Stomach (tissue), 9 donors: ENCODE results near the gene ITGA1. TPM values are rescaled to one million over a fixed set of nuclear protein-coding genes. Genes with fewer than 3 reads are reported as not detected.
A peak's percentile ranks its signal among the peaks of the same experiment; 100 is the strongest.

ENCODE experiments used
- DNase-seq, 2 donors: peaks; one replicate each; pipeline versions ENCODE4 v3.0.0 to v3.0.0-alpha.2; 2013 to 2019
- H3K27ac ChIP-seq, 5 donors: fragments of 200-600 bp in 4 of 5; sonication (generic) in 4 of 5; one replicate each; pipeline ENCODE4 v1.5.1; 2013 to 2019; ENCODE audit warnings: mild to moderate bottlenecking in 1 of 5, moderate library complexity in 1 of 5
- H3K27me3 ChIP-seq, 3 donors: fragments of 200-600 bp; sonication (generic); one replicate each; pipeline ENCODE4 v1.5.1; 2017 to 2019; ENCODE audit warnings: mixed run types in 1 of 3
- H3K36me3 ChIP-seq, 4 donors: fragments of 200-600 bp; sonication (generic); 1 replicate in 3 of 4; 2 replicates in 1 of 4; pipeline ENCODE4 v1.5.1; 2016 to 2019
- H3K4me1 ChIP-seq, 4 donors: fragments of 200-600 bp; sonication (generic); one replicate each; pipeline ENCODE4 v1.5.1; 2016 to 2019
- H3K4me3 ChIP-seq, 4 donors: fragments of 200-600 bp; sonication (generic) in 3 of 4; one replicate each; pipeline ENCODE4 v1.5.1; 2016 to 2019; ENCODE audit warnings: mild to moderate bottlenecking in 1 of 4
- H3K9me3 ChIP-seq, 4 donors: fragments of 200-600 bp; sonication (generic); one replicate each; pipeline ENCODE4 v1.5.1; 2016 to 2019
- CTCF ChIP-seq, 7 experiments: fragments of 450-650 bp in 4 of 7; fragments of 200-600 bp in 3 of 7; sonication (generic) in 3 of 7; IDR thresholded peaks; one replicate each; pipeline ENCODE4 v1.5.1; 2016 to 2019; ENCODE audit warnings: antibody characterized with exemption in 7 of 7, control low read depth in 2 of 7, mild to moderate bottlenecking in 1 of 7
- EP300 ChIP-seq: sonication (generic); formaldehyde crosslinking; IDR thresholded peaks from one replicate; pipeline ENCODE4 v1.6.1; 2017; ENCODE audit warnings: antibody characterized with exemption
- POLR2A ChIP-seq, 4 donors: fragments of 450-650 bp; IDR thresholded peaks; one replicate each; pipeline ENCODE4 v1.6.1; 2016; ENCODE audit warnings: antibody characterized with exemption in 4 of 4, control low read depth in 2 of 4, mild to moderate bottlenecking in 1 of 4, moderate library complexity in 1 of 4
- POLR2AphosphoS5 ChIP-seq, 3 donors: sonication (generic); formaldehyde crosslinking; IDR thresholded peaks; one replicate each; pipeline ENCODE4 v1.6.1; 2016; ENCODE audit warnings: antibody characterized with exemption in 3 of 3
- WGBS, 5 donors: extraction: QIAGEN DNeasy Blood & Tissue Kit in 3 of 5; methylation state at CpG; one replicate each; pipeline versions ENCODE4 v1.1.5 to v1.1.7; 2013 to 2018; 5-methylcytosine and 5-hydroxymethylcytosine counted together
- intact Hi-C: fragments of 100-400 bp; cut with DNase I; formaldehyde crosslinking; loops from one replicate; pipeline ENCODE4 v1.15.1; 2023; ENCODE audit warnings: low total_unique reads
- polyA plus RNA-seq, 3 donors: library from polyadenylated mRNA; stranded (reverse); fragments of 200-250 nt; gene quantifications; one replicate each; pipeline ENCODE4 v1.2.3, GENCODE V29; 2013
- total RNA-seq, 5 donors: library from RNA; depleted of rRNA; stranded (reverse); fragments of >200 nt; gene quantifications; one replicate each; pipeline versions ENCODE4 v1.1.0 to v1.2.3, GENCODE V29; 2014 to 2016
- donor health status: healthy with polysubstance abuse.
- donor health status: Bipolar disorder and iron deficiency.
- donor health status: healthy.

ITGA1 gene
- total and polyA plus RNA-seq, 8 donors, result 2.7 to 507 (median 77.0) TPM

- no peak for DNase-seq
- H3K4me3 ChIP-seq, result no peak overlapping the region
- WGBS, 5 donors, result 58 to 75% (median 64%) methylated on average over 2 of the region's 2 CpGs
Measured at GRCh38 chr5:52886206-52886605, 98.5 kb downstream of the ITGA1 start.

GRCh38 chr5:52887066-52887465 is 99.3 kb downstream of the ITGA1 start:
- intact Hi-C loops, result no loop called here

More at GRCh38 chr5:52886206-52886605, 98.5 kb downstream of the ITGA1 start:
- TF ChIP-seq POLR2A (IDR thresholded peaks at IDR 0.05), result no peak
- no peak for TF ChIP-seq CTCF (IDR thresholded peaks at IDR 0.05)
- no peak for TF ChIP-seq POLR2AphosphoS5 (IDR thresholded peaks at IDR 0.05)
- TF ChIP-seq EP300, result no peak
- Histone ChIP-seq H3K27me3 (no peaks in the 10 kb centered on the region), H3K4me1 (peaks cover 0 to 5% (median 0%) of the 10 kb centered on the region in 4 donors), H3K36me3 (peaks cover 7 to 35% (median 30%) of the 10 kb centered on the region in 4 donors), H3K27ac (no peak overlapping the region), H3K9me3 (no peaks in the 10 kb centered on the region)
- intact Hi-C loops, result no loop called here

GRCh38 chr5:52888363-52888762 is 100.6 kb downstream of the ITGA1 start:
- H3K36me3 ChIP-seq, result peaks cover 7 to 27% (median 25%) of the 10 kb centered on the region in 4 donors
- no peak for TF ChIP-seq CTCF (IDR thresholded peaks at IDR 0.05)
- TF ChIP-seq POLR2AphosphoS5 (IDR thresholded peaks at IDR 0.05), result no peak
- TF ChIP-seq EP300, result no peak
- TF ChIP-seq POLR2A (IDR thresholded peaks at IDR 0.05), result no peak
- 72 to 79% (median 73%) methylated on average over 5 of the region's 5 CpGs for WGBS, 5 donors
- no peaks in the 10 kb centered on the region for H3K27me3 ChIP-seq
- no peak overlapping the region for H3K4me3 ChIP-seq
- H3K9me3 ChIP-seq, result no peaks in the 10 kb centered on the region
- no peak overlapping the region for H3K27ac ChIP-seq
- DNase-seq, result no peak
- intact Hi-C loops, result no loop called here
- peaks cover 6 to 21% (median 12%) of the 10 kb centered on the region in 4 donors for H3K4me1 ChIP-seq

More at GRCh38 chr5:52887066-52887465, 99.3 kb downstream of the ITGA1 start:
- no peak overlapping the region for H3K4me3 ChIP-seq
- H3K9me3 ChIP-seq, result no peaks in the 10 kb centered on the region
- no peak overlapping the region for H3K27ac ChIP-seq
- no peaks in the 10 kb centered on the region for H3K27me3 ChIP-seq
- 77 to 91% (median 86%) methylated on average over 2 of the region's 2 CpGs for WGBS, 5 donors
- no peak for DNase-seq
- H3K4me1 ChIP-seq, result peaks cover 0 to 8% (median under 1%) of the 10 kb centered on the region in 4 donors
- no peak for TF ChIP-seq POLR2A (IDR thresholded peaks at IDR 0.05)
- H3K36me3 ChIP-seq, result peaks cover 7 to 31% (median 30%) of the 10 kb centered on the region in 4 donors

DNA sequence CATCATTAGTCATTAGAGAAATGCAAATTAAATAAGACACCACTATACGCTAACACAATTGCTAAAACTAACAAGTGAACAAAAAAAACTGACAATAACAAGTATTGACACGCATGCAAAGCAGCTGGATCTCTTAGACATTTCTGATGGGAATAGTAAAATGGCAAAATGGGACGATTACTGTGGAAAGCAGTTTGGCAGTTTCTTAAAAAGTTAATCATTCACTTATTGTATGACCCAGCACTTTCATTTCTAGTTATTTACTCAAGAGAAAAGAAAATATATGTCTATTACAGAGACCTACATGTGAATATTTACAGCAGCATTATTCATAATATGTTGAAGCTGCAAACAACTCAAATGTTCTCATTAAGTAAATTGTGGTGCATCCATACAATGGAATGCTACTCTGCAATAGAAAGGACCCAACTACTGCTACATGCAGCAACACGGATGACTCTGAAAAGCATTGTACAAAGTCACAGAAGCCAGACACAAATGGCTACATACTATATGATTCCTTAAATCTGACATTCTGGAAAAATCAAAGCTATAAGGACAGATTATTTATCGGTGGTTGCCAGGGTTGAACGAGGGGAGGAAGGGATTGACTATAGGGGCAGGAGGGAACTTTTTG is 104.6 kb downstream of the ITGA1 start:
- intact Hi-C loops, result no loop called here
- DNase-seq, result no peak
- no peak overlapping the region for H3K4me3 ChIP-seq
- H3K27me3 ChIP-seq, result no peaks in the 10 kb centered on the region
- no peak for TF ChIP-seq POLR2A (IDR thresholded peaks at IDR 0.05)
- TF ChIP-seq POLR2AphosphoS5 (IDR thresholded peaks at IDR 0.05), result no peak
- no peak for TF ChIP-seq EP300
- TF ChIP-seq CTCF (IDR thresholded peaks at IDR 0.05), result no peak
- H3K4me1 ChIP-seq, result peaks cover 6 to 54% (median 30%) of the 10 kb centered on the region in 4 donors
- no peaks in the 10 kb centered on the region for H3K9me3 ChIP-seq
- WGBS, 5 donors, result 59 to 75% (median 67%) methylated on average over 6 of the region's 6 CpGs
- H3K36me3 ChIP-seq, result peaks cover 7 to 31% (median 23%) of the 10 kb centered on the region in 4 donors
- peak overlapping the region in 4 of 5 donors; percentile 3 to 66 (median 32) for H3K27ac ChIP-seq

- TF ChIP-seq EP300 (no peak), CTCF (IDR thresholded peaks at IDR 0.05) (no peak), POLR2AphosphoS5 (IDR thresholded peaks at IDR 0.05) (peak in 1 of 3 donors; percentile 73), POLR2A (IDR thresholded peaks at IDR 0.05) (no peak)
- intact Hi-C loops, result no loop called here
Measured at GRCh38 chr5:52893105-52893504, 105.4 kb downstream of the ITGA1 start.

More at GRCh38 chr5:52893105-52893504, 105.4 kb downstream of the ITGA1 start:
- H3K4me3 ChIP-seq, result no peak overlapping the region
- peak overlapping the region in 4 of 5 donors; percentile 6 to 66 (median 42) for H3K27ac ChIP-seq
- peaks cover 4 to 31% (median 21%) of the 10 kb centered on the region in 4 donors for H3K36me3 ChIP-seq
- H3K27me3 ChIP-seq, result no peaks in the 10 kb centered on the region
- H3K4me1 ChIP-seq, result peaks cover 6 to 55% (median 30%) of the 10 kb centered on the region in 4 donors
- DNase-seq, result peak in 1 of 2 donors; percentile 57
- H3K9me3 ChIP-seq, result no peaks in the 10 kb centered on the region
